Eye (tissue), 1 donor: ENCODE results near the gene HOXD11.

ENCODE experiments used
- DNase-seq: peaks from one replicate; pipeline ENCODE4 v3.0.0-alpha.2; 2015

HOXD11 gene

DNA sequence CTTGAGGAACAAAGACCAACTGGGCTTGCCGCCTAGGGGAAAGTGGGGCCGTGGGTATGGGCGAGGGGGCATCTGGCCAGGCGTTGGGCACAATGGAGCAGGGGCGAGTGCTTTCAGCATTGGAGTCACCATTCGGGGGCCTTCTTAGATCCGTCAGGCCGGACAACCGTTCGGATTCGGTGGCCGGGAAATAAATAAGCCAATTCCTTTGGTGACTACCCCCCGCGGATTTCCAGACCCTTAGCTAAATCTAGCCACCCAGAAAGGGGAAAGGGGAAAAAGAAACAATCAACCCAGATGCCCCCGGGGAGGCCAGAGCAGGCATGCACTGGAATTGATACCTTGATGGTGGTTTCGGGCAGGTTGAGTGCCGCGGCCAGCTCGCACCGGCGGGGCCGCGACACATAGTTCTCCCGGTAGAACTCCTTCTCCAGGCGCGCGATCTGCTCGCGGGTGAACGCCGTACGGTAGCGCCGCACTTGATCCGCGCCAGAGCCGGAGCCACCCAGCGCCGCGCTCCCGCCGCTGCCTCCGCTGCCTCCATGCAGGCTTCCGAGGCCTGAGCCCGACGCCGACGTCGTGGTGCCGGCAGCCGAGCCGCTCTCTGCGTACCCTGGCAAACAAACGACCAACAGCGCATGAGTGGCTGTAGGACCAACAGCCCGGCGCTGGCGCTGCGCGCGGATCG lies 25.1 kb upstream of the HOXD11 start:
- no peak for DNase-seq

DNA sequence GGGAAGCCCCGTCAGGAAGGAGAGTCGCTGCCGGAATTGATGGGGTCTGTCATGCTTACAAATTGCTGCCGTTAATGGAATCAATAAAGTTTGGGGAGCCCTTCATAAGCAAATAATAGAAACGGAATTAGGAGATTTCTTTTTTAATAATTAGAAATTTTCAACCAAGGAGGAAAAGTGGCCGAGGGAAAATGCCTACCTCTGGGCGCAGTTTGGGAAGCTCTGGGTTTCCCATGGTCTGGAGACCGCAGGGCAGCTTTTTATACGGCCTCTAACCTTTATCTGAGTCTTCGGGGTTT lies 24.6 kb upstream of the HOXD11 start:
- DNase-seq = peak; percentile 80

DNA sequence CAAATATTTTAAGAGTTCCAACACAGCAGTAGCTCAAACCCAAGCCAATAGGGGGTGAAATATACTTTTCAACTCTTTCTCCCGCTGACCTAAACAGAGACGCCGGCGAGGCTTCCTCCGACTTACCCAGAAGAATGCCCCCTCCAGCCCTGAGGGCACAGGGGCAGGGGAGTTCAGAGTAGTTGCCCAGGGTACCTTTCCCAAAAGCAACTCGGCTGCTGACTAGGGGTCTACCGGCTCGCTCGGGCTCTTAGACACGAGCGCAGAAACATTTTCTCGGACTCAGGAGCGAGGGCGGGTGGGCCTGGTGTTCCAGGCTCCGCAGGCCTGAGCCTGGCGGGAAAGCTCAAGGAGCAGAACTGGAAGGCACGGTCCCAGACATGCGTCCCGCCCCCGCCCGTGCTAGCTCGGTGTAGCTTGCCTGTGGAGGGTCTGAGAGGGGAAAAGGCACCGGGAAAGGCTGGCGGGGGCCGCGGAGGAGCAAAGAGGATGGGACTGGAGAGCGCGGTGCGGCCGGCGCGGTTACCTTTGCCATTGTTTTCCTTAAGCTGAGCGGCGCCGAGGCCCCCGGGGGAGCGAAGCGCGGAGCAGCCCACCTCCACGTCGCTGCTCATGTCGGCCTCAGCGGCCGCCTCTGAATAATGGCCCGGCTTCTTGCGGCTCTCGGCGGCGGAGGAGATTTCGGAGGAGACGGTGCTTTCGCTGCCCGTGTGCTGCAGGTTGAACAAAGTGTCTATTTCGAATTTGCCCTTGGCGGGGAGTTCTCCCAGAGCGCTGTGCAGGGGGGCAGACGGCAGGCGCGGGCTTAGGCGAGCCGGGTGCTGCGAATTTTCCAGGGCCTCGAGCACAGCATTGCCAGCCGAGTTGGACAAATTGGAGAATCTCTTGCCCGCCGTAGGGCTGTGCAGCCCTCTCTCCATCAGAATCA lies 24.0 kb upstream of the HOXD11 start:
- peak; percentile 74 for DNase-seq

DNA sequence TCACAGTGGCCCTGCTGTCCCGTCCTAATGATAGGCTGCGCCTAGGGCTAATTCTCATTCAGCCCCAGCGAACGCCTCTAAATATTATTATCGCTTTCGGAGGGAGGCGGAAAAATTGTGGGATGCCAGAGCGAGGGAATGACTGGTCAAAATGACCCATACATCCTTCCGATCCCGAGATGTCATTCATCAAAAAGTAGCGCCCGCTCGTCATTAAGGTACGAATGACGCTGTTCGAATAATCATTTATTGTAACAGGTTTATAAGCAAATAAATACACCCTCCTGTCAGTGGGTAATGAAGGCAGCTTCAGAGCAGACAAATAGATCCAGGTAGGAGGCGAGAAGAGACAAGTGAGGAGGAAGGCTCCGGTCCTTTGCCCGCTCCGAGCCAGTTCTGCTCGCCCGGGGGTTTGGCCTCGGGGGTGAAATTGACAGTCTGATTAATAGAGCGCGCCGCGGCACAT lies 23.3 kb upstream of the HOXD11 start, which contains the start of gene EVX2:
TSS of gene EVX2 (minus strand) at position 167 of the 466 bp plus-strand sequence. CDS start 186 bp downstream, outside the sequence.
- DNase-seq = peak; percentile 64

DNA sequence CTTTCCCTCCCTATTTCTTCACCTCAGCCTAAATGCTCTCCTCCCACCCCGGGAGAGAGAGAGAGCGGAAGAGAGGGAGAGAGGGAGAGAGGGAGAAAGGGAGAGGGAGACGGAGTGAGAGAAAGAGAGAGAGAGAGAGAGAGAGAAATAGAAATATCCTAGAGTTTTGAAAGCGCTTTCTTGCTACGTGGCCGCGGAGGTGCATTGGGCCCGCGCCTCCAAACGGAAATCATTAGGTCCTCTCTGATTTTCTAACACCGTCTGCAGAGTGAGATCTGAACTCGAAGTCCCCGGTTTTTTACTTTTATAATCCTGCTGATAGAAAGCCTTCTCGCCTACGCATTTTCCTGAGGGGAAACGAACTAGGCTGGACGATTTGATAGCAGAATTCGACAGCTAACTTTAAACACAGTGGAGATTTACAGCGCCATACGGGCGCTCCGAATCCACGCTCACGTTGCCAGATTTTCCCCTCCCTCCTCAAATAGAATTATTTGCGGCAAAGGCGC lies 22.4 kb upstream of the HOXD11 start:
- DNase-seq = peak; percentile 73

DNA sequence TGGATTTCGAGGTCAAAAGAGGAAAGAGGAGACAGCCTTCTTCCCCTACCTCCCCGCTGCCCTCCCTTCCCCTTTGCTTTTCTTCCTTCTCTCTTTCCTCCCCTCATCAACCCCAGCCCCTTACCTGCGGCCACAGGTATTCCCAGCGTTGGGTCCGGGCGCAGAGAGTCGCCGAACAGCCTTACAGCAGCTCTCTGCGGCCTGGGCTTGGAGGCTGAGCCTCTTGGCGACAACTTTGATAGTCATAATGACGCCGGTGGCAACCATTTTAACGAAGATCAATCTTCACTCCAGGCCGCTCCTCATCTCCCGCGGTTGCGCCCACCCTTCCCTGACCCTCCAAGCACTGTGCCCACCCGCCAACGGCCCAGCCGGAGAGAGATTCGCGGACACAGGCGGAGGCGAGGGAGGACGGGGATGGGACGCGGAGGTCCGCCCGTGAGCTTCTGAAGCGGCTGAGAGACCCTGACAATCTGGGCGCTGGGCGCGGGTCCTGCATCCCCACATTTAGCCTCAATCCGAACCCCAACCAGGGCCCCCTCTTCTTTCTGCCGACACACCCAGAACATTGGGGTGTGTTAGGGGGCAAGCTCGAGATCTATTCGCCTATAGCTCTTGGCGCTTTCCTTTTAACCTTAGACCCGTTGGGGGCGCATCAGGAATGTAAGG lies 21.8 kb upstream of the HOXD11 start:
- DNase-seq = peak; percentile 62

DNA sequence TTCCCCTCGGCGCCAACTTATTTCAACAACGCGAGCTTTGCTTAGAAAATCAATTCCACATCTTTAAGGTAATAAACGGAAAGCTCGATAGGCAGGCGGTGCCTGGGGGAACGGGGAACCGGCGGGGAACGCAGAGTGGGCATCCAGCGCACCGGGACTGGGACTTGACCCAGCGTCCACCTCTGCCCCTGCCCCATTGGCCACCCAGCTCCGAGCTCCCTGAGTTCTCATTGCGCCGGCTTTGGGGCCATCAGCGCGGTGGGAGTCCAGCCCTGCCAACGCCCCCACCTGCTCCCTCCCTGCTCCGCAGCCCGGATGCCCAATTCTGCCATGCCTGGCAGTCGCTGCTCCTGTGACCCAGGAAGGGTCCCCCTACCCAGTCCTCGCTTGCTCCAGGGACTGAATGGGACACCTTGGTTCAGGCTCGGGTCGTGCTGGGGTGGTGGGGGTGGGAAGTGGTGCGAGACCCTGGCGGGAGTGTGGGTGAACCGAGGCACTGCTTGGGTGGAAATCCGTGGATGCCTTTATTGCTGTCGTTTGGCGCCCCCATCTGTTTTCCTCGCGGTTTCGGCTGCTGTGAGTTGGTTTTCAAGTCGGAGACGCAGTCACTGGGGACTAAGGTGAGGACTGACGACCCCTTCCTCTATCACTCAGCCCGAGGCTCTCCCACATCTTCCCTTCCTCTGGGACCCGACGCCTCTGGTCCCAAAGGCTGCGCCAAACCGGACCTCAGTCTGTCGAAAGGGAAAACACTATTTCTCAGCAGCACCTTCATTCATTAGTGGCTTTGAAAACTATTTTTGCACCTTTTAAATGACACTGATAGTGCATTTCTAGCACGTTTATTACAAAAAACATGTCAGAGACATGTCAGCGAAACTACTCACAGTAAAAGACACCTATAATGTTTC lies 21.0 kb upstream of the HOXD11 start:
- DNase-seq = peak; percentile 47

DNA sequence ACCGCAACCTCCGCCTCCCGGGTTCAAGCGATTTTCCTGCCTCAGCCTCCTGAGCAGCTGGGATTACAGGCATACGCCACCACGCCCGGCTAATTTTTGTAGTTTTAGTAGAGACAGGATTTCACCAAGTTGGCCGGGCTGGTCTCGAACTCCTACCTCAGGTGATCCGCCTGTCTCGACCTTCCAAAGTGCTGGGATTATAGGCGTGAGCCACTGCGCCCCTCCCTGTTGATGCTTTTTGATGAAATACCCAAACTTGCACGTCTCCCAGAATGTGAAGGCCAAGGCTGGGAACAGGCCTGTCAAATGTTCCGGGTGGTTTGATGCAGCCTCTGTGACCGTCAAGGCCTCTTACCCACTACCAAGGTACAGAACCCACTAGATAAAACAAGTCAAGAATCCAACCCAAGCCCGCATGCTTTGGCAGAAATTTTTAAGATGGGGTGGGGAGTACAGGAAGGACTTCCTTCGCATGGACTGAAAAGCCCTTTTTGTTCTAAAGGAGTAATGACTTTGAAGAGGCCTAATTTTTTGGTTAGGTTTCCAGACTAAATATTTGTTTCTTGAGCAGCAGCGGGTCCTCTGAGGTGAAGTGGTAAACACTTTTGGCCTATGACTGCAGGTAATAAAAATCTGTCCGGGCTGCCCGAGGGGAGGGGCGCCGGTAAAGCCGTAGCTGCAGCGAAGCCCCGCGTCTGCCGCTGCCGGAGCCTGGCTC lies 19.6 kb upstream of the HOXD11 start:
- no peak for DNase-seq

DNA sequence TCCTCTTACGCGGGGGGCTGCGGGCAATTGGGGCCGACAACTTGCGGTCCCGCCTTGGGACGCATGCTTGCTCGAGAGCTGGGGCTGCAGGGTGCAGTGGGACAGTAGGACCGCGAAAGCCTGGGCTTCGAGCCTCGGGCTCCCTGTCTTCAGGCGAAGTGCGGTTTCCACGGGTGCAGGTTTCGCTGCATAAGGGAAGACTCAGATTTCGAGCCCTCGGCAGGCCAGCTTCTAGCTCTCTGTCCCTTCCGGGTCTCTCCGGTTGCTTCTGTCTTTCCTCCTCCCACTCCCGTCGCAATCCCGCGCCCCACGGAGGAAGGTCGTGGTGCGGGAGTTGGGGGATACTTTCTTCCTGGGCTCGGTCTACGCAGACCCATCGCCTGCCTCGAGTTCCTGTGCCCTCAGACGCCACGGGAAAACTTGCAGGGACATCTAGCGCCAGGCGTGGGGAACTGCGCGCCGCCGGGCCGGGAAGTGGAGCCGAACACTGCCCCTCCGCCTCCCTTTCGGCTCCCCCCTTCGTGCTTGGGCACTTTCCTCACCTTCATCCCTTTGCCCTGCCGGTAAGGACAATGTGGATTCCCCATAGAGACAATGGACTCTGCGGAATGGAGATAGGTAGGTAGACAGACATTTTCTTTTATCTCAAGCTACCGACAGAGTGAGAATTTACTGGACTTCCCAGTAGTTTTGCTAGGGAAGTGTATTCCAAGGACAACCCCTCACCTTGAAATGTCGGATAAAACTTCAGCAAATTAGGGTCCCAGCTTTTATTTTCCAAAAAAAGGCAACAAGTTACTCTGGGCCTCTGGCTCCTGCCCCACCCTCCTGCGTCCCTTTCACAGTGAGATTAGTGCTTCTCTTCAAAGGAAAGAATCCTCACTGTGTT lies 18.8 kb upstream of the HOXD11 start:
- DNase-seq = peak; percentile 87

DNA sequence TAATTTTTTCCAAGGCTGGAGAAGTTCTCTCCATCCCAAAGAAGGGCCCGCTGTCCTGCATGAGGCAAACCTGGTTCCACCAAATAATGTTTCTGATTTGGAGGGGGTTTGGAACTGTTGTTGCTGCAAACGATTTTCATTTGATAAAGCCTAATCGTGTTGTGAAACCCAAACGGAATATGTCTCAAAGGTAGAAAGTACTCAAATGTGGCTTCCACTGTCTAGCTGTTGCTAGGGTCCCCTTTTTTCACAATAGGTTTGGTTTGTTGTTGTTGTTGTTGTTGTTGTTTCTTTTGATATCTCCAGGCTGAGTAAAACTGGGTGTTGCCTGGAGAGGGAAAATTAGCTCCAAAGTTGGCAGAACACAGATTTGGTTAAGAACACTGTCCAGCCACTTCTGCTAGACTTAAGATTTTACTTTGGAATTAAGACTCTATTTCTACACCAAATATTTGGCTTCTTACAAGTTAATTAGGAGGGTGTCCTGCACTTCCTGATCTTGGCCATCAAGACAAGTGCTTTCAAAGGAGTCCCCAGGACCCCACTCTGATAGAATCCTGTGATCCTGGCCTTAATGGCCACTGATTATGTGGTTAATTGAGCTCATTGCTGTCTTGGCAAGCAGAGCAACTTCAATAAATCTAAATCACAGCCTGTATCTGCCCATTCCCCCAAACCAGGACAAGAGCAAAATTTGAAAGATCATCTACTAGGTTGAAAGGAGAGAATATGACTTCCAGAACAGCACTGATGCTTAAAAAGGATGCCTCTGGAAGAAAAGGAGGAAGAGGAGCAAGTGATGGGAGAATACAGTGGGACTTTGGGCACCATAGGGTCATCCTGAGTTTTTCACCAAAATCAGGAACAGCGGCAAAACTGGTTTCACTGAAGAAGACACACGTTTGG lies 17.9 kb upstream of the HOXD11 start:
- no peak for DNase-seq

DNA sequence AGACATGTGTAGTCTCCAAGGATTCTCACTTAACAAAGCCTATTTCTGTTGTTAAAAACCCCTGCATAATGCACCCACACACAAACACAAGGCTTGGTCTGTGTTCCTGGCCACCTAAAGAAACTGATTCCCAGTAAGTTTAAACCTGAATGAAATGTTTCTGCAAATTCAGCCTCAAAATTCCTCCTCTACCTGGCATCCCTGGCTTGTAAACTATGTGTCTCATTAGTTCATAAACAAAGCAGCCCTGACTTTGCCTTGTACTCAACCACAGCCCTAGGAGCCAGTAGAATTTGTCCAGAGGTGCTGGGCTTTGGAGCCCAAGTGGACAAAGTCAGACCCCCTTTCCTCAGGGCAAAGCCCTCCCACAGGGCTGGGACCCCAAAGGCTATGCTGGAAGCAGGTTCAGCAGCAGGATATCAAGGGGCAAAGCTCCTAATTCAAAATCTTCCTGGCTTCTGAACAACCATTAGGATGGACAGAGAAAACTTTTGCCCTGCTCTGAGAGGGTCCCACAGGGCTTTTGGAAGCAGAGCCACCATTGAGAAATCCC lies 17.2 kb upstream of the HOXD11 start:
- DNase-seq = no peak

DNA sequence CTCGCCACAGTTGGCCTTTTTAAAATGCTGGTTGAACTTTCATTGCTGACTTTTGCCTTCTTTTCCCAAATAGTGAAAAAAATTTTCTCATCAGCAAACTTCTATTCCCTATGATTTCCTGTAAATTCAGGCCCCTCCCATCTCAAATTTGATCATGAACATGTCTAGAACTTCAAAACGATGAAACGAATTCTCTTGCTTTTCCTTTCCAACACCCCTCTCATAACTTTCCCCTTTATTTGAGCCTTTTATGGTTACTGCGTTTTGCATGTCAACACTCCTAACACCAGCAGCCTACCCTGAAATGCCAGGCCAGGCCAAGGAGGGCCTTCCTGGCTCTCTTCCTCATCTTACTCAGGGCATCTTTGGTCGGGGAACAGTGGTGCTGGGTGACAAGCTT lies 16.2 kb upstream of the HOXD11 start:
- peak; percentile 52 for DNase-seq

DNA sequence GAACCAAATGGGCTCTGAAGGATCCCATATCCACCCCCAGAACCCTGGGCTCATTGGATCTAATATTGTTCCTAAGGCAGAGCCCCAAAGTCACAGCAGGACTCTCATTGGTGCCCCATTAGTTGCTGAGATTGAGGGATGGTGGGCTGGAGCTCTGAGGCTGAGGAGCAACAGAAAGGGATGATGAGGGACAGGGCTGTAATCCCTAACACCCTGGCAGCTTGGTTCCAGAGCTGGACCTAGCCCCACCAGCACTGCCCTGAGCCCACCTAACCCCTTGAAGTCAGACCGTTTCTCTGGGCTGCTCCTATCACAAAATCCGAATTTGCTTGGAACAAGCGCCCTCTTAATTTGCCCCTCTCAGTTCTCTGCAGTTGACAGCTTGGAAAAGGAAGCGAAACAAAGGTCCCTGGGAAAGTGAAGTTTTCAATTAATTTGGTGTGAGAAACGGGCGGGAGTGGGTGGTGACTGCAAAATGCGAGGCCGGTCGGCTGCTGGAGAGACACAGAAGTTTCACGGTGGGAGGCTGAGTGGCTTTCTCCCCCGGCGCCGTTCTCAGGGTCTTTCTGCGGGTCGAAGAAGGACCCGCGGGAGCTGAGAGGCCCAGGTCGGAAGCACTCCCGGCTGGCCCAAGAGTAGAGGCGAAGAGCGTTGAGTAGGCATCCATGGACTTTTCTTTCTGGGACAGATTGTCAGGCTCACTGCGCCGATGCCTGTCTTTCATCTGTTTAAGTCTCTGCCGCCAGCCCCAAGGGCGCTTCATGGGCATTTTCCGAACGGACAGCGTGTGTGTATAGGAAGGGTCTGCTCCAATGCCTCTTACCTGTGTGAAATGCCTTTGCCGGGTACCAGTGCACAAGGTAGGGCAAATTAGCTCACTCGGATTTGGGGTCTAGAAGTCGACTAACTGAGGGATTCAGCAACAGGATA lies 15.5 kb upstream of the HOXD11 start:
- peak; percentile 55 for DNase-seq

DNA sequence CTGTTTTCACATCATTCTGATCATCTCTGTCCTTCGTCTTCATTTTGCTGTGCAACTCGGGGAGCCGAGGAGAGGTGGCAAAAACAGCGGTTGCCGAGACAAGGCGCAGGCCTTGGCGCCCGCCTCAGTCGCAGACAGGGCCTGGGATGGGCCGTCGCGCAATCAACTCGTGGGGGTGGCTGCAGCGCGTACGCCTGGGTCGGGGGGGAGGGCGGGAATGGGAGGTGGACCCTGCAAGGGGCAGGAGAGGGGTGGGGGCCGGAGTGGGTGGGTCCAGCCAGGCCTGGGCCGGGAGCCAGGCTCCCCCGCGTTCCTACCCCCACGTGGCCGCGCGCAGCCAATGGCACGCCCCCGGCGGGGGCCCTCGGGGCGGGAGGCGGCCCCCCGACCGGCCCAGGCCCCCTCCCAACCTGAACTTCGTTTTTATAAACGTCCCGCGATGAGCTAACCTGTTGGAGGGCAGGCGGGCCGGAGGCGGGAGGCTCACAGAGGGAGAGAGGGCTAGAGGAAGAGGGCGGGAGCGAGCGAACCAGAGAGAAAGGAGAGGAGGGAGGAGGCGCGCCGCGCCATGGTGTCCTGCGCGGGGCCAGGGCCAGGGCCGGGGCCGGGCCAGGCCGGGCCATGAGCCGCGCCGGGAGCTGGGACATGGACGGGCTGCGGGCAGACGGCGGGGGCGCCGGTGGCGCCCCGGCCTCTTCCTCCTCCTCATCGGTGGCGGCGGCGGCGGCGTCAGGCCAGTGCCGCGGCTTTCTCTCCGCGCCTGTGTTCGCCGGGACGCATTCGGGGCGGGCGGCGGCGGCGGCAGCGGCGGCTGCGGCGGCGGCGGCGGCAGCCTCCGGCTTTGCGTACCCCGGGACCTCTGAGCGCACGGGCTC lies 14.6 kb upstream of the HOXD11 start, which contains the start of gene HOXD13:
TSS of gene HOXD13 (plus strand) at position 452 of the 875 bp plus-strand sequence. CDS start at position 622, 170 bp downstream.
- DNase-seq = peak; percentile 73

DNA sequence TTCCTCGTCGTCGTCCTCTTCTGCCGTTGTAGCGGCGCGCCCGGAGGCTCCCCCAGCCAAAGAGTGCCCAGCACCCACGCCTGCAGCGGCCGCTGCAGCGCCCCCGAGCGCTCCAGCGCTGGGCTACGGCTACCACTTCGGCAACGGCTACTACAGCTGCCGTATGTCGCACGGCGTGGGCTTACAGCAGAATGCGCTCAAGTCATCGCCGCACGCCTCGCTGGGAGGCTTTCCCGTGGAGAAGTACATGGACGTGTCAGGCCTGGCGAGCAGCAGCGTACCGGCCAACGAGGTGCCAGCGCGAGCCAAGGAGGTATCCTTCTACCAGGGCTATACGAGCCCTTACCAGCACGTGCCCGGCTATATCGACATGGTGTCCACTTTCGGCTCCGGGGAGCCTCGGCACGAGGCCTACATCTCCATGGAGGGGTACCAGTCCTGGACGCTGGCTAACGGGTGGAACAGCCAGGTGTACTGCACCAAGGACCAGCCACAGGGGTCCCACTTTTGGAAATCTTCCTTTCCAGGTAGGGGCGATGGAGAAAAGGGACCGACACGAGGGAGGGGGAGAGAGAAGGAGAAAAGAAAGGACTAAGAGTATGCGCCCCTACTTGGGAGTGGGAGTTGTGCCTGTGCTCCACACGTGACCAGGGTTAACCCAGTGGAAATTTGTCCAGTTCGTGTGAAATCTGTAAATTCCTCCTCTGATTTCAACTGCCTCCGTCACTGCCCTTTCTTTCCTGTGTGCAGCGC lies 13.8 kb upstream of the HOXD11 start:
- peak; percentile 76 for DNase-seq

DNA sequence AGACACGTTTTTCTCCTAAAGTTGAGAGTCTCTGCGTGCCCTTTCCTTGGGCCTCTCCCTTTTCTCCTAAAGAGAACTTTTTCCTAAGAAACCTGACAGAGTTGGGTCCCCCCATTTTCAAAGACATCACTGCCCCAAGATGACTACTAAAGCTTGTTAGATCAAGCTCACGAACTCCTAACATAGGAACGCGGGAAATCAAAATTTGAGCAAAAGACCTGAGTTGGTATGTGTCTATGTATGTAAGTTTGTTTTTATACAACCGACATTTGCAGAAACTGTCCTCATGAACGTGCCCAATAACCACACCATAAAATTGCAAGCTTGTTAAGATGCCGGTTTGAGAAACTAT lies 13.2 kb upstream of the HOXD11 start:
- DNase-seq = peak; percentile 69
